GM23338 (cell line): ENCODE results near the gene FRMD4A. TPM values are rescaled to one million over a fixed set of nuclear protein-coding genes. Genes with fewer than 3 reads are reported as not detected.

Source experiments
- ATAC-seq: fragments of 200-7000 bp; cut with Tn5 transposase; 3 replicates; pipeline ENCODE4 v1.9.1; 2020
- DNase-seq: peaks from one replicate; pipeline ENCODE4 v3.0.0-alpha.2; 2015; ENCODE audit warnings: low spot score
- H2AFZ ChIP-seq: fragments of 200-600 bp; sonication (generic); 2 replicates; pipeline ENCODE4 v1.8.0; 2016; ENCODE audit warnings: antibody characterized with exemption, mild to moderate bottlenecking, moderate library complexity
- H3F3A ChIP-seq: fragments of 200-600 bp; sonication (generic); replicated peaks from 2 replicates; pipeline ENCODE4 v1.8.0; 2017; ENCODE audit warnings: antibody characterized with exemption, mixed run types, low read depth
- H3K27ac ChIP-seq: fragments of 200-600 bp; sonication (generic); 2 replicates; pipeline ENCODE4 v1.6.1; 2016; ENCODE audit warnings: low read depth
- H3K27me3 ChIP-seq: fragments of 200-600 bp; sonication (generic); 2 replicates; pipeline ENCODE4 v1.8.0; 2016; ENCODE audit warnings: mild to moderate bottlenecking, mixed run types, moderate library complexity; ENCODE audit not compliant: insufficient read depth
- H3K36me3 ChIP-seq: fragments of 200-600 bp; sonication (generic); 2 replicates; pipeline ENCODE4 v1.8.0; 2016; ENCODE audit warnings: mild to moderate bottlenecking; ENCODE audit not compliant: insufficient read depth
- H3K4me1 ChIP-seq: fragments of 200-600 bp; sonication (generic); 2 replicates; pipeline ENCODE4 v1.8.0; 2016; ENCODE audit warnings: mild to moderate bottlenecking, moderate library complexity; ENCODE audit not compliant: insufficient read depth
- H3K4me2 ChIP-seq: fragments of 200-600 bp; sonication (generic); 2 replicates; pipeline ENCODE4 v1.7.1; 2017; ENCODE audit warnings: mixed run types
- H3K4me3 ChIP-seq: fragments of 200-600 bp; sonication (generic); 2 replicates; pipeline ENCODE4 v1.6.1; 2016; ENCODE audit warnings: mixed run types
- H3K79me2 ChIP-seq: fragments of 200-600 bp; sonication (generic); replicated peaks from 2 replicates; pipeline ENCODE4 v1.8.0; 2017; ENCODE audit warnings: mild to moderate bottlenecking; ENCODE audit not compliant: insufficient read depth
- H3K9me2 ChIP-seq: fragments of 200-600 bp; sonication (generic); 2 replicates; pipeline ENCODE4 v1.8.0; 2017; ENCODE audit not compliant: insufficient read depth
- H4K20me1 ChIP-seq: fragments of 200-600 bp; sonication (generic); replicated peaks from 2 replicates; pipeline ENCODE4 v1.8.0; 2017; ENCODE audit warnings: mild to moderate bottlenecking; ENCODE audit not compliant: insufficient read depth
- H3K27ac Mint-ChIP-seq: 2 replicates; pipeline ENCODE4 v1.8.0; 2020; ENCODE audit warnings: inconsistent platforms, mild to moderate bottlenecking, moderate library complexity, mixed read lengths
- H3K27me3 Mint-ChIP-seq: 3 replicates; pipeline ENCODE4 v1.8.0; 2022; ENCODE audit warnings: low read depth, mild to moderate bottlenecking, moderate library complexity, mixed read lengths, inconsistent platforms; ENCODE audit not compliant: insufficient read depth, poor library complexity
- H3K36me3 Mint-ChIP-seq: 3 replicates; pipeline ENCODE4 v1.8.0; 2021; ENCODE audit warnings: low read depth, mild to moderate bottlenecking, inconsistent platforms, moderate library complexity, mixed read lengths
- H3K4me1 Mint-ChIP-seq: 3 replicates; pipeline ENCODE4 v1.8.0; 2020; ENCODE audit warnings: mild to moderate bottlenecking, inconsistent platforms, mixed read lengths
- H3K4me3 Mint-ChIP-seq: 3 replicates; pipeline ENCODE4 v1.8.0; 2021; ENCODE audit warnings: moderate library complexity, mild to moderate bottlenecking, inconsistent platforms, mixed read lengths
- H3K9me3 Mint-ChIP-seq: 3 replicates; pipeline ENCODE4 v1.8.0; 2020; ENCODE audit warnings: moderate library complexity, mild to moderate bottlenecking, inconsistent platforms, mixed read lengths
- CTCF ChIP-seq, 2 experiments: fragments of 200-600 bp in 1 of 2; sonication (generic) in 1 of 2; conservative IDR thresholded peaks; 2 replicates each; pipeline versions ENCODE4 v1.5.1 to v1.6.1; 2016 to 2017; ENCODE audit warnings: antibody characterized with exemption in 2 of 2, low read depth in 2 of 2, mild to moderate bottlenecking in 2 of 2, moderate library complexity in 1 of 2
- EZH2 ChIP-seq: fragments of 200-600 bp; sonication (generic); IDR thresholded peaks from one replicate; pipeline ENCODE4 v1.8.0; 2017; ENCODE audit warnings: antibody characterized with exemption, mild to moderate bottlenecking, low read depth; ENCODE audit not compliant: unreplicated experiment
- EZH2phosphoT487 ChIP-seq: fragments of 200-600 bp; sonication (generic); IDR thresholded peaks from one replicate; pipeline ENCODE4 v1.8.1; 2018; ENCODE audit warnings: antibody characterized with exemption; ENCODE audit not compliant: unreplicated experiment
- JUNB ChIP-seq: IDR thresholded peaks from one replicate; pipeline ENCODE4 v1.6.1; 2016; ENCODE audit warnings: antibody characterized with exemption; ENCODE audit not compliant: unreplicated experiment
- NANOG ChIP-seq: IDR thresholded peaks from 2 replicates; pipeline ENCODE4 v1.6.1; 2016; ENCODE audit warnings: antibody characterized with exemption, borderline replicate concordance
- POLR2AphosphoS5 ChIP-seq: IDR thresholded peaks from 2 replicates; pipeline ENCODE4 v1.6.1; 2016; ENCODE audit warnings: antibody characterized with exemption, low read depth
- ZNF114 ChIP-seq: fragments of 250-450 bp; sonication (Bioruptor Pico); IDR thresholded peaks from 2 replicates; pipeline ENCODE4 v1.5.0; 2020; ENCODE audit warnings: mild to moderate bottlenecking, moderate library complexity
- ZNF331 ChIP-seq: fragments of 250-450 bp; sonication (Bioruptor Pico); IDR thresholded peaks from 2 replicates; pipeline ENCODE4 v1.5.0; 2020; ENCODE audit warnings: low read depth, mild to moderate bottlenecking, moderate library complexity
- ZNF462 ChIP-seq: fragments of 250-450 bp; sonication (Bioruptor Pico); IDR thresholded peaks from 2 replicates; pipeline ENCODE4 v1.5.0; 2020; ENCODE audit warnings: mild to moderate bottlenecking, moderate library complexity
- polyA plus RNA-seq: library from polyadenylated mRNA; unstranded; fragments of >200 nt; fragmentation: Nextera tagmentation; extraction: Ambion mirVana; gene quantifications from 2 replicates; pipeline ENCODE4 v1.2.1, GENCODE V29; 2016
- total RNA-seq: library from RNA; depleted of rRNA; stranded (reverse); fragments of >200 nt; shearing (Covaris generic); gene quantifications from 2 replicates; pipeline ENCODE4 v1.2.3, GENCODE V29; 2014
- TF ChIP-seq, protein P1 (sequence below): IDR thresholded peaks from one replicate; pipeline ENCODE4 v1.6.1; 2018; ENCODE audit warnings: antibody characterized with exemption; ENCODE audit not compliant: unreplicated experiment

The FRMD4A gene
- total and polyA plus RNA-seq, 2 experiments from 2014 or later: 14.0 to 20.1 TPM

DNA sequence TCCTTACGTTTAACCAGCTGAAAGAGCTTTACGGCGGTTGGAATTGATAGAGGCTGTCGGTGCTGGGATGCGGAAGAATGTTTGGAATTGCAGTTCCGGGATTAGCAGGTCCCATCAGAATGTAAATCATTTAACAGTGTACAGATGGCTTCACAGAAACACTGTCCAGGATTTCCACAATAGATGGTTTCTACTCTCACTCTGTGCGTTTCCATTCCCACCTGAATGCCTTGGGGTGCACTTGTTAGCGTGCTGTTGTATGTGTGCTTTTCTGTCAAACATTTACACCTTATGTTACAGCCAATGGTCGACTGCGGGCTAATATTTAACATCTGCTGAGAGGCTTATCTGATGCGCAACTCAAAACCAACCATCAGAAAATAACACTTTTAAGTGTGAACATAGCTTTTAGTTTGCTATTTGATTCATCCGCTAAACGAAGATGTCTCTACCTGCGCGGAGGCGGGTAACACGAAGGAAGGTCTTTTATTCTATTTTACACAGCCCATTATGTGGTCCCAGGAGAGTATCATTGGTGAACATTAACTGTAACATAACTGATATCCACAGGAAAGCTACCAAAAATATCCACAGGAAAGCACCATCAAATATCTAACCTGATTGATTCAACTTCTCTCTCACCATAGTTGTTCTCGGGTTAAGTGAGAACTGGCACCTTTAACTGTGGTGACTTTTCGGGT lies 564.9 kb downstream of the FRMD4A start (continued):
- TF ChIP-seq ZNF462 (CRISPR knock-in tag) (no peak), ZNF114 (CRISPR knock-in tag) (no peak), CTCF (conservative IDR thresholded peaks at IDR 0.05; ENCODE audit: low read depth in 2 of 2) (no peak), POLR2AphosphoS5 (no peak)

DNA sequence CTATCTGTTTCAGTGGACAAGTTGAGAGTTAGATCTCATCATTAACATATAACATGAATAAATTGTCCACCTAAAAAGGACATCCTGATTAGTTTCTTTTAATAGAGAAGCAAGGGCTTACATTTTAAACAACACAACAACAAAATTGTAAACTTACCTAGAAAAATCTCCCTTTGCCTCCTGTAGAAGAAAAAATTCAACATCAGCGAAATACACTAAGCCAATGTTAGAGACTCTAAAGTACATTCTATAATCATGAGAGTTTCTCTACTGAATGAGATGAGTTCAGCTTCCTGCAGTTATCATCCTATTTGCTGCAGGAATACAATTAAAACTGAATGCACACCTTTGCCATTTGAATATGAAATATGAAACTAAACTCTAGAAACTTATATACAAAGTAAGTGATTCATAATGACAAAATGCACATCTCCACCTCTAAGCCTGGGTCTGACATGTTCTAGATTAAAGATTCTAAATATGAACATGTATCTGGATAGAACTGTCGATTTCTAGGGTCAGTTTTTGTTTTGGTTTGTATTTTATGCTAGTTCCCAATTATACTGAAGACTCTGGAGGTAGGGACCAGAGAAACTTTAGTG lies 569.1 kb downstream of the FRMD4A start:
- no peaks in the 10 kb centered on the region for H3K36me3 Mint-ChIP-seq
- Histone ChIP-seq H3K27ac (no peak overlapping the region), H3K36me3 (no peaks in the 10 kb centered on the region), H3K4me1 (peaks cover 28% of the 10 kb centered on the region), H3F3A (no peaks in the 10 kb centered on the region), H3K79me2 (no peaks in the 10 kb centered on the region), H4K20me1 (no peaks in the 10 kb centered on the region), H3K9me2 (no peaks in the 10 kb centered on the region), H3K4me3 (no peak overlapping the region), H3K27me3 (no peaks in the 10 kb centered on the region), H3K4me2 (no peak overlapping the region), H2AFZ (no peak overlapping the region)
- no peaks in the 10 kb centered on the region for H3K9me3 Mint-ChIP-seq
- no peak overlapping the region for H3K27ac Mint-ChIP-seq
- no peak for TF ChIP-seq NANOG
- TF ChIP-seq EZH2: no peak
- TF ChIP-seq JUNB: no peak
- TF ChIP-seq EZH2phosphoT487: no peak
- TF ChIP-seq, protein P1, sequence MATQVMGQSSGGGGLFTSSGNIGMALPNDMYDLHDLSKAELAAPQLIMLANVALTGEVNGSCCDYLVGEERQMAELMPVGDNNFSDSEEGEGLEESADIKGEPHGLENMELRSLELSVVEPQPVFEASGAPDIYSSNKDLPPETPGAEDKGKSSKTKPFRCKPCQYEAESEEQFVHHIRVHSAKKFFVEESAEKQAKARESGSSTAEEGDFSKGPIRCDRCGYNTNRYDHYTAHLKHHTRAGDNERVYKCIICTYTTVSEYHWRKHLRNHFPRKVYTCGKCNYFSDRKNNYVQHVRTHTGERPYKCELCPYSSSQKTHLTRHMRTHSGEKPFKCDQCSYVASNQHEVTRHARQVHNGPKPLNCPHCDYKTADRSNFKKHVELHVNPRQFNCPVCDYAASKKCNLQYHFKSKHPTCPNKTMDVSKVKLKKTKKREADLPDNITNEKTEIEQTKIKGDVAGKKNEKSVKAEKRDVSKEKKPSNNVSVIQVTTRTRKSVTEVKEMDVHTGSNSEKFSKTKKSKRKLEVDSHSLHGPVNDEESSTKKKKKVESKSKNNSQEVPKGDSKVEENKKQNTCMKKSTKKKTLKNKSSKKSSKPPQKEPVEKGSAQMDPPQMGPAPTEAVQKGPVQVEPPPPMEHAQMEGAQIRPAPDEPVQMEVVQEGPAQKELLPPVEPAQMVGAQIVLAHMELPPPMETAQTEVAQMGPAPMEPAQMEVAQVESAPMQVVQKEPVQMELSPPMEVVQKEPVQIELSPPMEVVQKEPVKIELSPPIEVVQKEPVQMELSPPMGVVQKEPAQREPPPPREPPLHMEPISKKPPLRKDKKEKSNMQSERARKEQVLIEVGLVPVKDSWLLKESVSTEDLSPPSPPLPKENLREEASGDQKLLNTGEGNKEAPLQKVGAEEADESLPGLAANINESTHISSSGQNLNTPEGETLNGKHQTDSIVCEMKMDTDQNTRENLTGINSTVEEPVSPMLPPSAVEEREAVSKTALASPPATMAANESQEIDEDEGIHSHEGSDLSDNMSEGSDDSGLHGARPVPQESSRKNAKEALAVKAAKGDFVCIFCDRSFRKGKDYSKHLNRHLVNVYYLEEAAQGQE: no peak
- TF ChIP-seq ZNF331 (CRISPR knock-in tag): no peak
- TF ChIP-seq ZNF114 (CRISPR knock-in tag): no peak
- H3K27me3 Mint-ChIP-seq: peaks cover 3% of the 10 kb centered on the region
- H3K4me3 Mint-ChIP-seq: no peak overlapping the region
- DNase-seq: no peak
- peaks cover 38% of the 10 kb centered on the region for H3K4me1 Mint-ChIP-seq
- ATAC-seq: no peak
